Left renal pelvis (tissue), 4 donors: Measurements from ENCODE around the gene CEP104. TPM values are rescaled to one million over a fixed set of nuclear protein-coding genes. Genes with fewer than 3 reads are reported as not detected.

Source experiments
- DNase-seq, 4 donors: peaks; one replicate each; pipeline ENCODE4 v3.0.0-alpha.2; 2013; ENCODE audit warnings: low read depth in 4 of 4, low spot score in 3 of 4
- polyA plus RNA-seq, 4 donors: library from polyadenylated mRNA; unstranded; fragments of 120-200 nt; gene quantifications; one replicate each; pipeline ENCODE4 v1.2.1, GENCODE V29; 2013; ENCODE audit not compliant: insufficient read length in 4 of 4

CEP104 gene
- polyA plus RNA-seq, 4 donors = 30.2 to 43.3 (median 37.7) TPM

GRCh38 chr1:3771108-3772026 lies 85.6 kb downstream of the CEP104 start:
- no peak for DNase-seq

GRCh38 chr1:3770047-3770765 lies 86.8 kb downstream of the CEP104 start:
- DNase-seq = no peak

- DNase-seq = no peak
Measured at GRCh38 chr1:3768811-3769390, 88.1 kb downstream of the CEP104 start.

DNA sequence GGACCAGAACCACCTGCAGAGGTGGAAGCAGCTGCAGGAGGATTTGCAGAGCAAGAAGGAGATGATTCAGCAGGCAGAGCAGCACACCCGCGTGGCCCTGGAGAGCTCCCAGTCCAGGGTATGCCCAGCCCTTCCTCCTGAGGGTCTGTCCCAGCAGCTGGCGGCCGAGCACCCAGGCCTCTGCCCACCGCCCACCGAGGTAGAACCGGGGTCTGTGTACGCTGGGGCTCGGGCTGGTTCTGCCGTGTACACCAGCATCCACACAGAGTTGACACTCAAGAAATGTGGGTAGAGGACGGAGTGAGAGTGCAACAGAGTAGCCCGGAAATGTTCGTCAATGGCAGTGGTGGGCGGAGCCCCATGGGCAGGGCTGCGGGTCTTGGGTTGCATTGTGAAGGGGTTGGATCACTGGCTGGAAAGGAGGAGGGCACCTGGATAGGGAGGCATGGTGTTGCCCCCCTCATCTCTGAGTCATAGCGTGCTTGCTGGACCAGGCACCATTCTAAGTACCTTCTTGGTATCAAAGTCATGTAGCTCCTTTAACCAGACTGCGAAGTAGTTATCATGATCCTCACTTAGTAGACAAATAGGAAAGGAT lies 89.6 kb downstream of the CEP104 start:
- DNase-seq = no peak

GRCh38 chr1:3763351-3764125 lies 93.5 kb downstream of the CEP104 start:
- DNase-seq = no peak

- no peak for DNase-seq
Measured at GRCh38 chr1:3762873-3763228, 94.2 kb downstream of the CEP104 start.

DNA sequence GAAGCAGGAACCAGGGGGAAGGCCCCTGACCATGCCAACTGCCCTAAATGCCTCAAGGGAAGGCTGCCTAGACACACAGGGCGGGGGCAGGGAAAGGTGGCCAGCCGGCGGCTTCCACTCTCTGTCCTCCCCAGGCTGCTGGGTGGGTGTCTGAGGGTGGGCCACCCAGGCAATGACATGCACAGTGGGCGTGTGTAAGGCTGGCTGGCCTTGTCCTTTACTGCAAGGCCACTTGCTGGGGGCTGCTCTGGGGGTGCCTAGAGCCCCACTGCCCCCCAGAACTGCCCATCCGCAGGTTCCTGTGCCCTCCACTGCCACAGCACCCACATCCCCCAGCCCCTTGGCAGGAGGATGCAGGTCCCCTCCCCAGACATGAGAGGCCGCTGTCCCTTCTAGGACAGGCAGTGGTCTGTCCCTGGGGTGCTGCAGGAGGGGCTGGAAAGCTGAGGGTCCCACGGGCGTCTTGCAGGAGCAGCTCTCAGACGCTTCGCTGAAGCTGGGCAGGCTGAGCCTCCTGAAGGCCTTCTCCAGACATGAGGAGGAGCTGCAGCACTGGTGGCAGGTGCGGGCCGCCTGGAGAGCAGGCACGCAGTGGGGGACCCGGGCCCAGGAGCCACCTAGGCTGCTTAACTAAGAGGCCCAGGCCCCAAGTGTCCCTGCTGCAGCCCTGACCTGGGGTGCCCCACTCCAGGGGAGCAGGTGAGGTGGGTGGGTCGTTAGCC lies 94.7 kb downstream of the CEP104 start:
- DNase-seq = no peak

Other genes with a start within 250 kb of the CEP104 start
- gene MEGF6, start 245.7 kb downstream of the CEP104 start, polyA plus RNA-seq = 10 to 100 TPM in 2 of 4 donors, 1 to 10 TPM in 2; 8.1 to 26.3 (median 14.0) TPM
- gene TPRG1L, start 232.2 kb downstream of the CEP104 start, polyA plus RNA-seq = 10 to 100 TPM; 35.9 to 45.0 (median 40.6) TPM
- 10 to 100 TPM; 13.2 to 23.2 (median 18.1) TPM for gene WRAP73, start 207.1 kb downstream of the CEP104 start, polyA plus RNA-seq
- under 1 TPM; 0.47 to 0.97 (median 0.74) TPM for gene TP73, start 204.7 kb downstream of the CEP104 start, polyA plus RNA-seq
- gene CCDC27, start 104.8 kb downstream of the CEP104 start, polyA plus RNA-seq = under 1 TPM; 0.07 to 0.27 (median 0.19) TPM
- 10 to 100 TPM in 1 of 4 donors, 1 to 10 TPM in 3; 5.3 to 22.8 (median 8.8) TPM for gene SMIM1, start 84.5 kb downstream of the CEP104 start, polyA plus RNA-seq
- 10 to 100 TPM; 53.6 to 77.5 (median 62.1) TPM for gene LRRC47, start 60.7 kb downstream of the CEP104 start, polyA plus RNA-seq
- 10 to 100 TPM in 1 of 4 donors, 1 to 10 TPM in 3; 5.2 to 11.2 (median 7.0) TPM for gene DFFB, start 265 bp upstream of the CEP104 start, polyA plus RNA-seq
- gene C1orf174, start 43.1 kb upstream of the CEP104 start, polyA plus RNA-seq = 10 to 100 TPM; 27.9 to 33.2 (median 29.7) TPM